Ishikawa (cell line): ENCODE results near the gene DNASE1L2.

ENCODE experiments used
- CEBPB ChIP-seq: IDR thresholded peaks from 2 replicates; pipeline ENCODE4 v1.6.1; 2012
- CREB1 ChIP-seq: IDR thresholded peaks from 2 replicates; pipeline ENCODE4 v1.6.1; 2012; ENCODE audit warnings: low read depth
- EGR1 ChIP-seq: IDR thresholded peaks from 2 replicates; pipeline ENCODE4 v1.6.1; 2012
- EP300 ChIP-seq: IDR thresholded peaks from 2 replicates; pipeline ENCODE4 v1.6.1; 2012; ENCODE audit warnings: borderline replicate concordance
- FOXM1 ChIP-seq: IDR thresholded peaks from 2 replicates; pipeline ENCODE4 v1.6.1; 2012; ENCODE audit warnings: low read depth, borderline replicate concordance
- MAX ChIP-seq: IDR thresholded peaks from 2 replicates; pipeline ENCODE4 v1.6.1; 2012
- NFIC ChIP-seq: IDR thresholded peaks from 2 replicates; pipeline ENCODE4 v1.6.1; 2012
- RAD21 ChIP-seq: IDR thresholded peaks from 2 replicates; pipeline ENCODE4 v1.6.1; 2012; ENCODE audit warnings: low read depth
- REST ChIP-seq: IDR thresholded peaks from 2 replicates; pipeline ENCODE4 v1.6.1; 2012; ENCODE audit warnings: low read depth, mild to moderate bottlenecking
- TAF1 ChIP-seq: IDR thresholded peaks from 2 replicates; pipeline ENCODE4 v1.6.1; 2012; ENCODE audit warnings: low read depth, mild to moderate bottlenecking
- TEAD4 ChIP-seq: IDR thresholded peaks from 2 replicates; pipeline ENCODE4 v1.6.1; 2012
- USF1 ChIP-seq: IDR thresholded peaks from 2 replicates; pipeline ENCODE4 v1.6.1; 2012
- YY1 ChIP-seq: IDR thresholded peaks from 2 replicates; pipeline ENCODE4 v1.6.1; 2012; ENCODE audit warnings: low read depth

- TF ChIP-seq TAF1 (peak; percentile 94), MAX (peak; percentile 92), RAD21 (no peak), EGR1 (peak; percentile 43; the same call in 1 of the 2 replicates), NFIC (peak; percentile 24; the same call in 1 of the 2 replicates), EP300 (no peak; the same call in 1 of the 2 replicates), USF1 (0 out of 2 replicates have a peak, but pooled peaks have one; percentile 33), CEBPB (peak; percentile 90), REST (no peak), FOXM1 (no peak), YY1 (peak; percentile 95), TEAD4 (peak; percentile 21), CREB1 (peak; percentile 87)
Observed at GRCh38 chr16:2223221-2223941, 12.9 kb upstream of the DNASE1L2 start, which contains the start of gene E4F1.
